GM06990 (cell line): Measurements from ENCODE around the gene TBC1D30.

Experiments used
- DNase-seq: peaks from one replicate; pipeline ENCODE4 v3.0.0-alpha.2; 2011; ENCODE audit not compliant: insufficient read length; ENCODE audit errors: extremely low read depth
- H3K27me3 ChIP-seq: replicated peaks from 2 replicates; pipeline ENCODE4 v1.6.0; 2011; ENCODE audit warnings: low read length; ENCODE audit not compliant: control insufficient read depth, insufficient read depth
- H3K36me3 ChIP-seq: 2 replicates; pipeline ENCODE4 v1.5.1; 2011; ENCODE audit warnings: low read length; ENCODE audit not compliant: control insufficient read depth, insufficient read depth
- H3K4me3 ChIP-seq: replicated peaks from 2 replicates; pipeline ENCODE4 v1.5.1; 2011; ENCODE audit warnings: low read depth, mild to moderate bottlenecking, control low read depth, low read length
- CTCF ChIP-seq: IDR thresholded peaks from 2 replicates; pipeline ENCODE4 v1.5.1; 2011; ENCODE audit warnings: low read length, control low read depth, mild to moderate bottlenecking, inconsistent platforms; ENCODE audit not compliant: insufficient read depth, poor library complexity, severe bottlenecking

Gene TBC1D30

GRCh38 chr12:64781280-64782190 lies 42.9 kb upstream of the TBC1D30 start:
- no peaks in the 10 kb centered on the region for H3K36me3 ChIP-seq
- peak overlapping the region; percentile 15 for H3K4me3 ChIP-seq
- no peak for TF ChIP-seq CTCF
- H3K27me3 ChIP-seq, result no peaks in the 10 kb centered on the region; the same call in 1 of the 2 replicates
- DNase-seq, result peak; percentile 19

GRCh38 chr12:64782191-64782876 lies 42.1 kb upstream of the TBC1D30 start:
- Histone ChIP-seq H3K36me3 (no peaks in the 10 kb centered on the region), H3K27me3 (no peaks in the 10 kb centered on the region; the same call in 1 of the 2 replicates), H3K4me3 (no peak overlapping the region)
- no peak for DNase-seq
- TF ChIP-seq CTCF, result no peak

- H3K36me3 ChIP-seq, result no peaks in the 10 kb centered on the region
- H3K4me3 ChIP-seq, result no peak overlapping the region
- no peak for DNase-seq
- H3K27me3 ChIP-seq, result no peaks in the 10 kb centered on the region
- TF ChIP-seq CTCF, result no peak
These were observed 38.6 kb upstream of the TBC1D30 start for GRCh38 chr12:64785838-64786237.

- H3K36me3 ChIP-seq, result no peaks in the 10 kb centered on the region
- no peak overlapping the region for H3K4me3 ChIP-seq
- DNase-seq, result no peak
- no peaks in the 10 kb centered on the region for H3K27me3 ChIP-seq
- TF ChIP-seq CTCF, result no peak
These were observed 34.3 kb upstream of the TBC1D30 start for GRCh38 chr12:64790166-64790565.

GRCh38 chr12:64791036-64791435 lies 33.4 kb upstream of the TBC1D30 start:
- TF ChIP-seq CTCF, result no peak
- Histone ChIP-seq H3K4me3 (no peak overlapping the region), H3K36me3 (no peaks in the 10 kb centered on the region), H3K27me3 (no peaks in the 10 kb centered on the region)
- DNase-seq, result no peak
